HG02610 (cell line): ENCODE results near the gene ST6GALNAC3.

Experiments
- ATAC-seq: cut with Tn5 transposase; IDR thresholded peaks from one replicate; pipeline ENCODE4 v1.9.1; 2021; ENCODE audit warnings: mild to moderate bottlenecking, moderate library complexity; ENCODE audit not compliant: unreplicated experiment

Gene ST6GALNAC3

GRCh38 chr1:76408303-76408702 is 333.8 kb downstream of the ST6GALNAC3 start:
- ATAC-seq: no peak

GRCh38 chr1:76410499-76410898 is 336.0 kb downstream of the ST6GALNAC3 start:
- ATAC-seq: no peak

- no peak for ATAC-seq
Observed at GRCh38 chr1:76418531-76418930, 344.0 kb downstream of the ST6GALNAC3 start.

DNA sequence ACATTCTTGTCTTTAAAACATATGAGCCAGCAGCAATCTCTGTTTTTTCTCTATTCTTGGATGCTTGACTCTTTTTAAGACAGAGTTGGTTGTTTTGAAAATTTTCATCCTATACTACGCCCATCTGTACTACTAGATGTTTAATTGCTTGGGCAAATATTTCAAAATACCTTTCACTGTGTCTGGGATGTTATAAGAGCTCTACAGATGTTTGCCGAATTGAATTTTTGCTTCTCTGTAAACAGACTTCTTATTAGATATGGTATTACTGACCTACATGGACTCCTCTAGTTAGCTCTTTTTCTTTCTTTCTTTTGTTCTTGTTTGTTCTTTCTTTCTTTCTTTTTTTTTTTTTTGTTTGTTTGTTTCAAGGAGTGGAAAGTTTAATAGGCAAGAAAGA is 345.1 kb downstream of the ST6GALNAC3 start:
- no peak for ATAC-seq

- no peak for ATAC-seq
Observed at GRCh38 chr1:76425201-76426145, 350.9 kb downstream of the ST6GALNAC3 start.

- no peak for ATAC-seq
Observed at GRCh38 chr1:76426606-76427005, 352.1 kb downstream of the ST6GALNAC3 start.

DNA sequence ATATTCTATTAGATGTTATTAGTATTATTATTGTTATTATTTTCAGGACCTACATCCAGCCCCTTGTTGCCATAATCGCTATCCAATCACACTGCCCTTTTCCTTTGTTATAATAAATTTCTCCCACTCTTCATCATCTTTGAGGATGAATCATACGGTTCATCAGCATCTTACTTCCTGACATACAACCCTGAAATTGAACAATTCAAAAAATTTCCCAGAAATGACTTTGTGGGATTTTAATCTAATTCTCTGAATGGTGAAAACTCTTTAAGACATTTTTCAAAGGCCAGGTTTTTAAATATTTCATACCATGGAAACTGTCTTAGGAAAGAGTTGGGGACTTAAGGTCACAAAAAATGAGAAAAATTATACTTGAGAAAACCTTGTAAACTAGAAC is 353.5 kb downstream of the ST6GALNAC3 start:
- ATAC-seq: no peak

- ATAC-seq: no peak
Observed at GRCh38 chr1:76430531-76430930, 356.0 kb downstream of the ST6GALNAC3 start.

GRCh38 chr1:76433526-76433925 is 359.0 kb downstream of the ST6GALNAC3 start:
- ATAC-seq: no peak

- no peak for ATAC-seq
Observed at GRCh38 chr1:76443217-76443616, 368.7 kb downstream of the ST6GALNAC3 start.

DNA sequence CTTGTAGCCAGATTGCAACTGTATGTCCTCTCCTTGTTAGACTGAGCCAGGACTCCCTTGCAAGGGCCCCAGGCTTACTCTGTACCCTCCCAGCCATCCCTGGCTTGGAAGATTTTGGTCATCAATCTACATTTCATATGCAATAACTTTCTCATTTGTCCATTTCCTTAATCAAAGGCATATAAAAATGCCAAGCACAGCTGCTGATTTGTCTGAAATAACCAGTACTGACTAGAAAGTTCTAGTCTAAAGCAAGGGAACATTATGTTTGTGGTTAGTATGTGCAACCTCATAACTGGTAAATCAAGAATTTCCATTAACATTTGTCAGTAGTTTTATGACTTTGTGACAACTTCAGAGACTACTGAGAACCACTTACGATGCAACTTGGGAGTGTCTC is 370.2 kb downstream of the ST6GALNAC3 start:
- ATAC-seq: no peak

GRCh38 chr1:76450229-76450628 is 375.7 kb downstream of the ST6GALNAC3 start:
- no peak for ATAC-seq

GRCh38 chr1:76463278-76463677 is 388.7 kb downstream of the ST6GALNAC3 start:
- ATAC-seq: peak; percentile 79

- peak; percentile 9 for ATAC-seq
Observed at GRCh38 chr1:76463849-76464248, 389.3 kb downstream of the ST6GALNAC3 start.

- ATAC-seq: no peak
Observed at GRCh38 chr1:76465030-76465429, 390.5 kb downstream of the ST6GALNAC3 start.

DNA sequence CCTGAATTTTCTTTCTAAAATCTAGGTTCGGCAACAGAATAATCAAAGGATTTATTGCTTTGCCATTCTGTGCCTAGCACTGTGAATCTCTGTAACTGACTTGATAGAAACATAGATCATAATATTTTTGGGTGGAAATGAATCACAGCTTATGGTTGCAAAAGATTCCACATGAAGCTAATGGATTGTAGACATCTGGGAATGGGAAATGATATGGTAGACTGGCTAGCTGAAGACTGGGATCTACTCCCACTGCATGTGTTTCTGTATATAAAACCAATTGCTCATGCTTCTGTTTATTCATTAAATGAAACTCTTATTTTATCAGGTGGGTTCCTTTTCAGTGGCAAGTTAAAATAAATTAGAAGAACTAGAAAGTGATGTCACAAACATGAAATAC is 395.6 kb downstream of the ST6GALNAC3 start:
- no peak for ATAC-seq

DNA sequence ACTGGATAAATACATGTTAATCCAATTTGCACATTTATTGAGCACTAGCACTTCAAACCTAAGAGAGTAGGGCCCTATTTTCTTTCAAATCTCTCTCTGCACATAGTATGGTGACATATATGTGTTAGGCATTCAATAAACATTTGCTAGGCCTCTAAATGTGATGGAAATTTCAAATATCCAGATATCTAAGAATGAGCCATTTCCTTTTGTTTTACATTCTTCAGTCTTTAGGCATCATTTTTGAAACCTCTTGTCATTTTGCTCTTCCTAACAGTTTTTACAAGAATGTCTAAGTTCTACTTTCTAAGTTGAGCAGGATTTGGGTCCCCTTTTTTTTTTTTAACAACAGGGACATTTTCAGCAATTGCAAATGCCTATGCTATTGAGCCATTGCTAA is 397.0 kb downstream of the ST6GALNAC3 start:
- no peak for ATAC-seq

DNA sequence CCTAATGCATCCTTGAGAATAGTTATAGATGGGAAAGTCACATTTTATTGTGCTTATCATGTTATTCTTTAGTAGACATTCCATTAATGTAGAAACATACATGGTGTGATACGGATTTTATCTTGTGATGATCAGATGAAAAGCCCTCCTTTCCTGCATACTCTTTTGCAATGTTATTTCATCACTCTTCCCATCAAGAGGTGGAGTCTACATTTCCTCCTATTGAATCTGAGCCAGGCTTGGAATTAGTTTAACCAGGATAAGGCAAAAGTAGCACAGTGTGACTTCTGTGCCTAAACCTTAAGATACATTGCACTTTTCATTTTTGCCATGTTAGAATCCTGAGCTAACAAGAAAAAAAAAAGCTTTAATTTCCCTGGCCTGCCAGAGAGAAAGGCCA is 399.0 kb downstream of the ST6GALNAC3 start:
- ATAC-seq: no peak

DNA sequence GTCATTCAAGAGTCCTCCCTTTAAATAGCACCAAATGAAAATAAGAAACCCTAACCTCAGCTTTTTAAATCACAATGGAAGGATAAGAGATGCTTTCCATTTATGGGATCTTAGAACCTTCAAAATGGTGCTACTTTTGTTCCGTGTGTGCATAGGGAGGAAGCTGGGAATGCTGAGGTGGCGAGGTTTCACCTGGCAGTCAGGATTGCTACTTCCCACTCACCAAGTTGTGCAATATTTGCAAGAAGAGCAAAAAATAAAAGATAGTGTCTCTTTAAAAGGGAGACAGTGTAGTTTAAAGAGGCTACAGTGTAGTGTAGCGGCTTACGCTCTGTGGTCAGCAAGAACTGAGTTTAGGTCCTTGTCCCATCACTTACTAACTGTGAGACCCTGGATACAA is 400.4 kb downstream of the ST6GALNAC3 start:
- ATAC-seq: no peak

- ATAC-seq: no peak
Observed at GRCh38 chr1:76477156-76477555, 402.6 kb downstream of the ST6GALNAC3 start.

GRCh38 chr1:76480827-76481226 is 406.3 kb downstream of the ST6GALNAC3 start:
- no peak for ATAC-seq

DNA sequence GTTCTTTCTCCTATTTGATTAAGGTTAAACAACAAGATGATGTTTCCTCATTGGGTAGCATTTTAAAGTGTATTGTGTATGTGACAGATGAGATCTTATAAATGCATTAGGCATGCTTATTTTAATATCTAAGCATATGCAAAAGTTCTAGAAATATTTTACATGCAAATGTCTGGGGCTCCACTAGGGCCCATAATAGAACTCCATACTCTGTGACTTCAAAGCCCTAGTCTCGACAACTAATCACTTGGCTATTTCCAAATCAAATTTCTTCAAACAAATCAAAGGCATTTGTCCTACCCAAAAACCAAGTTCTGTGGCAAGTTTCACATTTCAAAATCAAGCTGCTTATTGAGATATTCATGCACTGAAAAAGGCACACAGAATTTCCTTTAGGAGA is 407.1 kb downstream of the ST6GALNAC3 start:
- ATAC-seq: no peak

- ATAC-seq: no peak
Observed at GRCh38 chr1:76482272-76482671, 407.7 kb downstream of the ST6GALNAC3 start.
